ENCODE measurements around the gene SELE. TPM values are rescaled to one million over a fixed set of nuclear protein-coding genes. Genes with fewer than 3 reads are reported as not detected.
A peak's percentile ranks its signal among the peaks of the same experiment; 100 is the strongest.

Gene SELE
- total RNA-seq, 1 donor from 2014 or later, result 9.0 TPM

- Histone ChIP-seq H3K27ac (peak overlapping the region; percentile 37 to 69), H3K4me1 (peaks cover 0 to 10% of the 10 kb centered on the region in 2 donors), H3K36me3 (no peaks in the 10 kb centered on the region), H3K27me3 (no peaks in the 10 kb centered on the region), H3K4me3 (peak overlapping the region in 1 of 2 donors; percentile 9), H3K9me3 (no peaks in the 10 kb centered on the region)
- intact Hi-C loops (cut with DNase I), result no loop called here
- DNase-seq (ENCODE audit: low spot score in 2 of 2), result no peak
- TF ChIP-seq CTCF (IDR thresholded peaks at IDR 0.05), result no peak
These were observed 6.1 kb upstream of the SELE start for GRCh38 chr1:169739980-169740379.

- Histone ChIP-seq H3K4me1 (no peaks in the 10 kb centered on the region), H3K27me3 (no peaks in the 10 kb centered on the region), H3K4me3 (no peak overlapping the region), H3K36me3 (no peaks in the 10 kb centered on the region), H3K27ac (no peak overlapping the region), H3K9me3 (no peaks in the 10 kb centered on the region)
- no peak for DNase-seq (ENCODE audit: low spot score in 2 of 2)
- no peak for TF ChIP-seq CTCF (IDR thresholded peaks at IDR 0.05)
- intact Hi-C loops (cut with DNase I), result no loop called here
These were observed 2.4 kb downstream of the SELE start for GRCh38 chr1:169731446-169731845.

- TF ChIP-seq CTCF (IDR thresholded peaks at IDR 0.05), result no peak
- DNase-seq (ENCODE audit: low spot score in 2 of 2), result no peak
- H3K4me1 ChIP-seq, result no peaks in the 10 kb centered on the region
- no peaks in the 10 kb centered on the region for H3K27me3 ChIP-seq
- H3K4me3 ChIP-seq, result no peak overlapping the region
- no peaks in the 10 kb centered on the region for H3K36me3 ChIP-seq
- H3K9me3 ChIP-seq, result no peaks in the 10 kb centered on the region
- intact Hi-C loops (cut with DNase I), result no loop called here
- H3K27ac ChIP-seq, result no peak overlapping the region
These were observed 3.9 kb downstream of the SELE start for GRCh38 chr1:169729991-169730390.

GRCh38 chr1:169727307-169727706 lies 6.6 kb downstream of the SELE start:
- Histone ChIP-seq H3K4me1 (no peaks in the 10 kb centered on the region), H3K36me3 (no peaks in the 10 kb centered on the region), H3K9me3 (no peaks in the 10 kb centered on the region), H3K27ac (no peak overlapping the region), H3K27me3 (no peaks in the 10 kb centered on the region), H3K4me3 (no peak overlapping the region)
- DNase-seq (ENCODE audit: low spot score in 2 of 2), result no peak
- intact Hi-C loops (cut with DNase I), result no loop called here
- TF ChIP-seq CTCF (IDR thresholded peaks at IDR 0.05), result no peak

GRCh38 chr1:169726851-169727250 lies 7.0 kb downstream of the SELE start:
- Histone ChIP-seq H3K4me1 (no peaks in the 10 kb centered on the region), H3K36me3 (no peaks in the 10 kb centered on the region), H3K27me3 (no peaks in the 10 kb centered on the region), H3K9me3 (no peaks in the 10 kb centered on the region), H3K4me3 (no peak overlapping the region), H3K27ac (no peak overlapping the region)
- no peak for TF ChIP-seq CTCF (IDR thresholded peaks at IDR 0.05)
- no peak for DNase-seq (ENCODE audit: low spot score in 2 of 2)
- intact Hi-C loops (cut with DNase I), result no loop called here

GRCh38 chr1:169725930-169726329 lies 7.9 kb downstream of the SELE start:
- Histone ChIP-seq H3K4me1 (no peaks in the 10 kb centered on the region), H3K27ac (no peak overlapping the region), H3K27me3 (no peaks in the 10 kb centered on the region), H3K9me3 (no peaks in the 10 kb centered on the region), H3K36me3 (no peaks in the 10 kb centered on the region), H3K4me3 (no peak overlapping the region)
- TF ChIP-seq CTCF (IDR thresholded peaks at IDR 0.05), result no peak
- DNase-seq (ENCODE audit: low spot score in 2 of 2), result no peak
- intact Hi-C loops (cut with DNase I), result no loop called here

Data from ascending aorta (tissue), 2 donors.